MCF 10A (cell line): Measurements from ENCODE around the gene WDR86. TPM values are rescaled to one million over a fixed set of nuclear protein-coding genes. Genes with fewer than 3 reads are reported as not detected.

Source experiments
- BruUV-seq: library from RNA; stranded (reverse); fragments of 400-500 nt; replicated peaks from 2 replicates; lab custom pipeline; 2021; lab: Mats Ljungman, UMichigan
- CTCF ChIA-PET: fragments of 300-600 bp; sonication (Branson Sonifier 250); formaldehyde crosslinking; extraction: SDS; loops from one replicate; lab custom pipeline; 2021; ENCODE audit warnings: antibody characterized with exemption, inconsistent platforms; lab: Yijun Ruan, JAX
- POLR2A ChIA-PET: fragments of 300-600, 350-650 bp; sonication (Branson Sonifier 250); formaldehyde crosslinking; extraction: SDS; loops from one replicate; lab custom pipeline; 2020; ENCODE audit warnings: antibody characterized with exemption, inconsistent platforms; lab: Yijun Ruan, JAX
- DNase-seq: peaks from one replicate; pipeline ENCODE4 v3.0.0-alpha.2; 2018; ENCODE audit not compliant: unreplicated experiment
- H3K27ac Mint-ChIP-seq: one replicate; pipeline ENCODE4 v1.8.0; 2022; ENCODE audit warnings: mild to moderate bottlenecking, low read depth, mixed read lengths; ENCODE audit not compliant: unreplicated experiment
- H3K27me3 Mint-ChIP-seq: one replicate; pipeline ENCODE4 v1.8.0; 2022; ENCODE audit warnings: mixed read lengths; ENCODE audit not compliant: insufficient read depth, unreplicated experiment
- H3K36me3 Mint-ChIP-seq: one replicate; pipeline ENCODE4 v1.8.0; 2022; ENCODE audit warnings: mild to moderate bottlenecking, moderate library complexity, mixed read lengths; ENCODE audit not compliant: insufficient read depth, unreplicated experiment
- H3K4me1 Mint-ChIP-seq: one replicate; pipeline ENCODE4 v1.8.0; 2022; ENCODE audit warnings: mixed read lengths; ENCODE audit not compliant: insufficient read depth, unreplicated experiment
- H3K4me3 Mint-ChIP-seq: one replicate; pipeline ENCODE4 v1.8.0; 2022; ENCODE audit warnings: mild to moderate bottlenecking, moderate library complexity, mixed read lengths; ENCODE audit not compliant: unreplicated experiment
- H3K9me3 Mint-ChIP-seq: one replicate; pipeline ENCODE4 v1.8.0; 2022; ENCODE audit warnings: mixed read lengths; ENCODE audit not compliant: unreplicated experiment
- intact Hi-C: fragments of 100-400 bp; cut with micrococcal nuclease; formaldehyde crosslinking; loops from 2 replicates; pipeline ENCODE4 v1.14.1; 2022
- total RNA-seq: library from RNA; stranded (reverse); gene quantifications from 2 replicates; pipeline ENCODE4 v1.2.3, GENCODE V29; 2022
- TF ChIP-seq, protein P1 (sequence below): fragments of 200-600 bp; IDR thresholded peaks from one replicate; pipeline ENCODE4 v1.8.0; 2022; ENCODE audit warnings: antibody characterized with exemption, mild to moderate bottlenecking; ENCODE audit not compliant: unreplicated experiment

Gene WDR86
- total RNA-seq, 1 experiment from 2014 or later, result not detected

DNA sequence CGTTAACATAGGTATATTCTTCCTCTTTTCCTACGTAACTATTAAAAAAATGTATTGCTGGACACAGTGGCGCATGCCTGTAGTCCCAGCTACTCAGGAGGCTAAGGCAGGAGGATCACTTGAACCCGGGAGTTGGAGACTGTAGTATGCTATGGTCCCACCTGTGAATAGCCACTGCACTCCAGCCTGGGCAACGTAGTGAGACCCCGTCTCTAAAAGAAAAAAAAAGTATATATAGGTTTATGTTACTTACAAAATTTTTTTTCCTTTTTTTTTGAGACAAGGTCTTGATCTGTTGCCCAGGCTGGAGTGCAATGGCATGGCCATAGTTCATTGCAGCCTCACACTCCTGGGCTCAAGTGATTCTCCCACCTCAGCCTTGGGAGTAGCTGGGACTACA is 62.6 kb downstream of the WDR86 start:
- CTCF ChIA-PET, result interaction anchor here (0.7 to 10.8 kb wide), 2 partner anchors 13 to 29 kb away, joined by 3 to 240 read pairs; no protein-coding TSS in a partner anchor
- Mint-ChIP-seq H3K27ac (no peak overlapping the region), H3K4me1 (peaks cover 8% of the 10 kb centered on the region), H3K27me3 (no peaks in the 10 kb centered on the region), H3K36me3 (peaks cover 78% of the 10 kb centered on the region), H3K9me3 (no peaks in the 10 kb centered on the region), H3K4me3 (no peak overlapping the region)
- no peak for DNase-seq
- BruUV-seq, result no TSS peak
- POLR2A ChIA-PET, result no interaction called here
- intact Hi-C loops, result no loop called here
- TF ChIP-seq, protein P1, sequence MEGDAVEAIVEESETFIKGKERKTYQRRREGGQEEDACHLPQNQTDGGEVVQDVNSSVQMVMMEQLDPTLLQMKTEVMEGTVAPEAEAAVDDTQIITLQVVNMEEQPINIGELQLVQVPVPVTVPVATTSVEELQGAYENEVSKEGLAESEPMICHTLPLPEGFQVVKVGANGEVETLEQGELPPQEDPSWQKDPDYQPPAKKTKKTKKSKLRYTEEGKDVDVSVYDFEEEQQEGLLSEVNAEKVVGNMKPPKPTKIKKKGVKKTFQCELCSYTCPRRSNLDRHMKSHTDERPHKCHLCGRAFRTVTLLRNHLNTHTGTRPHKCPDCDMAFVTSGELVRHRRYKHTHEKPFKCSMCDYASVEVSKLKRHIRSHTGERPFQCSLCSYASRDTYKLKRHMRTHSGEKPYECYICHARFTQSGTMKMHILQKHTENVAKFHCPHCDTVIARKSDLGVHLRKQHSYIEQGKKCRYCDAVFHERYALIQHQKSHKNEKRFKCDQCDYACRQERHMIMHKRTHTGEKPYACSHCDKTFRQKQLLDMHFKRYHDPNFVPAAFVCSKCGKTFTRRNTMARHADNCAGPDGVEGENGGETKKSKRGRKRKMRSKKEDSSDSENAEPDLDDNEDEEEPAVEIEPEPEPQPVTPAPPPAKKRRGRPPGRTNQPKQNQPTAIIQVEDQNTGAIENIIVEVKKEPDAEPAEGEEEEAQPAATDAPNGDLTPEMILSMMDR, result no peak

DNA sequence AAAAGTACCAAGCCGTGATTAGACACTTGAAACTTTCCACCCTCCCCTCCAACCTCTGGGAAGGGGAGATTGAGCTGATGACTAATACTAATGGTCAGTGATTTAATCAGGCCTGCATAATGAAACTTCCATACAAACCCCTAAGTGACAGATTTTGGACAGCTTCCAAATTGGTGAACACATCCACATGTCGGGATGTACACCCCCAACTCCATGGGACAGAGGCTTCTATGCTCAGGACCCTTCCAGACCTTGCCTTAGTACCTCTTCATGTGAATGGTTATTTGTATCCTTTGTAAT is 63.4 kb downstream of the WDR86 start:
- peaks cover 71% of the 10 kb centered on the region for H3K36me3 Mint-ChIP-seq
- intact Hi-C loops, result no loop called here
- CTCF ChIA-PET, result interaction anchor here (10.8 kb wide), 1 partner anchor 28 kb away, joined by 240 read pairs; no protein-coding TSS in a partner anchor

DNA sequence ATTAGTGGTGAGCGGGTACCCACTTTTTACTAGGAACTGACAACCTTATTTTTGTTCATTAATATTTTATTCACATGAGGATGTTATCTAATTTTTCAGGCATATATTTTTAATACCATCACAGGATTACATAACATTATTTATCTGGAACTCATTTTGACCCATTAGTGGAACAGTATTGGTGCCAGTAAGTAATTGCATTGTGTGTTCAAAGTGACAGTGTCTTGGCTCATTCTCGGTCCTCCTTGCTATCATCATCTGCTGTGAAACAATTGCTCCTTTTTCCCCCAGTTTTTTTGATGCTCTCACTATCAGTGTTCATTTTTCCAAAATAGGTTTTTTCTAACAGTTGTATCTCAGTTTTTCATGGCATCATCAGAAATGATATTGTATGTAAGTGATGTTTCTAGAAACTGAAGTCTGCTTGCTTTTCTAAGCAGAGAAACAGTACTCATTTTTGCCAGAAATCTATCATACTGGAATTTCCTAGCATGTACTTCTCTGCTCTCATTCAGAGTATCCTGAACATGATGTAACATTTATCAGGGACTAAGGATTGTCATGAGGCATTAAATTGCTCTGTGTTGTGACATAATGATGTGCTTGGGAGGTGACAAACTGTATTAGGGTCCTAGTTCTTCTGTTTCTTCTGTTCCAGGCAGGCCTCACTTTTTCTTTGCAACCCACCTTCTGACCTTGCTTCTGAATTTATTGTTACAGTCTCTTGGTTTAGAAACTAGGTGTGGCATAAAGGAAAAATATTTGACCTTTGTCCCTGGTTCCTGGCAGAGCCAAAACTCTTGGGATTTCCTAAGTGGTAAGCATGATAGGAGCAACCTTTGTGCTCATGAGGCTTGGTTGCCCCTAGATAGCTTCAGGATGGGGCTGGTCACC is 64.0 kb downstream of the WDR86 start:
- BruUV-seq, result no TSS peak
- no peak overlapping the region for H3K4me3 Mint-ChIP-seq
- H3K27me3 Mint-ChIP-seq, result no peaks in the 10 kb centered on the region
- intact Hi-C loops, result no loop called here
- H3K9me3 Mint-ChIP-seq, result no peaks in the 10 kb centered on the region
- TF ChIP-seq, protein P1, result no peak
- peaks cover 65% of the 10 kb centered on the region for H3K36me3 Mint-ChIP-seq
- POLR2A ChIA-PET, result no interaction called here
- H3K27ac Mint-ChIP-seq, result no peak overlapping the region
- H3K4me1 Mint-ChIP-seq, result peaks cover 8% of the 10 kb centered on the region
- CTCF ChIA-PET, result interaction anchor here (0.8 to 10.8 kb wide), 6 partner anchors 9 to 104 kb away, joined by 4 to 240 read pairs (median 5); no protein-coding TSS in a partner anchor
- DNase-seq, result no peak

More for the DNA sequence above, 63.4 kb downstream of the WDR86 start:
- TF ChIP-seq, protein P1, result no peak
- BruUV-seq, result no TSS peak
- Mint-ChIP-seq H3K4me1 (peaks cover 8% of the 10 kb centered on the region), H3K9me3 (no peaks in the 10 kb centered on the region), H3K4me3 (no peak overlapping the region), H3K27ac (no peak overlapping the region), H3K27me3 (no peaks in the 10 kb centered on the region)
- DNase-seq, result no peak
- POLR2A ChIA-PET, result no interaction called here

DNA sequence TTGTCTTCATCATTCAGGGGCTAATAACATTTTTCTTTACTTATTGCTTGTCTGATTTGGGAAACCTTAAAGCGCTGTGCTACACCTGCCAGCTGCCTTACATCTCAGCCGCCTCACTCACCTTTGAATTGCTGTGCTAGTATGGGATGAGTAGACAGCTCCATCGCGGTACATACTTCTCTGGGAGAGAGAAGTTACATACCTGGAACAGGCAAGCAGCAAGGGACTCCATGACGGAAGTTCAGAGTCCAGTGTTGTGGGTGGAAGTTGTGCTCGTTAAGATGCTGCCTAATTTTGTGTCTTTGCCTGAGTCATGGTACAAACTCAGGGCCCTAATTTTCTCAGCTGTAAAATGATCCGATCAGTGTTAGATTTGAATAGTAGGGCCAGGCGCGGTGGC is 66.3 kb downstream of the WDR86 start:
- TF ChIP-seq, protein P1, result no peak
- ChIA-PET CTCF (interaction anchor here (0.6 to 3.5 kb wide), 6 partner anchors 12 to 33 kb away, joined by 3 to 38 read pairs (median 3); no protein-coding TSS in a partner anchor), POLR2A (interaction anchor here (0.6 kb wide), 1 partner anchor 16 kb away, joined by 3 read pairs; no protein-coding TSS in a partner anchor)
- Mint-ChIP-seq H3K9me3 (no peaks in the 10 kb centered on the region), H3K36me3 (peaks cover 46% of the 10 kb centered on the region), H3K4me3 (peak overlapping the region; percentile 77), H3K27me3 (no peaks in the 10 kb centered on the region), H3K27ac (peak overlapping the region; percentile 35), H3K4me1 (no peaks in the 10 kb centered on the region)
- intact Hi-C loops, result no loop called here
- BruUV-seq, result no TSS peak
- DNase-seq, result no peak
